ENCODE data around the gene ALPK3.

GRCh38 chr15:84844964-84845363, 27.8 kb downstream of the ALPK3 start:
- no peak for TF ChIP-seq EP300 (IDR thresholded peaks at IDR 0.05)
- TF ChIP-seq POLR2A (IDR thresholded peaks at IDR 0.05), result no peak
- no peak for TF ChIP-seq CTCF (IDR thresholded peaks at IDR 0.05)

All from suprapubic skin (tissue), 3 donors.